Measurements from ENCODE around the gene SLC38A11.
A peak's percentile ranks its signal among the peaks of the same experiment; 100 is the strongest.

The SLC38A11 gene

DNA sequence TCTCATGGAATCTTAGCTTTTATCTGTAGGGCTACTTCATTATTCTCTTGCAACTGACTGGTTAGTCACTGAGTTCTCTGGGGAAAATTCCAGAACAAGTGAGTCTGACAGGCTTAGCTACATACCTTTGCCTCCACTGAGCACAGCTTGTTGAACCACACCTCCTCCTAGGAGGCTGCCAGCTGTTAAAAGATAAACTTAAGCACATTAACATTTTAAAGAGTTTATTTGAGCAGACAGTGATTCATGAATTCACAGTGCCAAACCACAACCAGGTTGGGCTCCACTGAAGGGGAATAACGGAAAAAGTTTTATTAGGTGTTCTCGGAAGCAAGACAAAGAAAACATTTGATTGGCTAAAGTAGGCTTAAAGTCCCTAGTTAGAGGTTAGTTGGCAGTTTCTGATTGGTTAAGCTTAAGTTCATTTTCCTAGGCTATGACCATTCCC is 12.5 kb upstream of the SLC38A11 start:
- Histone ChIP-seq H3K36me3 (ENCODE audit: control insufficient read depth, insufficient read depth, low read length) (no peaks in the 10 kb centered on the region), H3K9me3 (ENCODE audit: control insufficient read depth, insufficient read depth, low read length) (no peaks in the 10 kb centered on the region), H3K27ac (ENCODE audit: low read depth, low read length) (peak overlapping the region; percentile 72), H3K4me3 (ENCODE audit: low read depth, low read length) (no peak overlapping the region), H3K27me3 (ENCODE audit: control insufficient read depth, insufficient read depth, low read length) (no peaks in the 10 kb centered on the region), H3K4me1 (ENCODE audit: control insufficient read depth, insufficient read depth, low read length) (peaks cover 8% of the 10 kb centered on the region; the same call in 1 of the 2 replicates), H3K9ac (ENCODE audit: low read depth, low read length) (no peak overlapping the region)

GRCh38 chr2:164967361-164967760 is 12.0 kb upstream of the SLC38A11 start:
- no peak overlapping the region for H3K9ac ChIP-seq (ENCODE audit: low read depth, low read length)
- no peak overlapping the region for H3K4me3 ChIP-seq (ENCODE audit: low read depth, low read length)
- no peaks in the 10 kb centered on the region for H3K9me3 ChIP-seq (ENCODE audit: control insufficient read depth, insufficient read depth, low read length)
- H3K27me3 ChIP-seq (ENCODE audit: control insufficient read depth, insufficient read depth, low read length), result no peaks in the 10 kb centered on the region
- peak overlapping the region; percentile 72 for H3K27ac ChIP-seq (ENCODE audit: low read depth, low read length)
- H3K4me1 ChIP-seq (ENCODE audit: control insufficient read depth, insufficient read depth, low read length), result peaks cover 8% of the 10 kb centered on the region; the same call in 1 of the 2 replicates
- H3K36me3 ChIP-seq (ENCODE audit: control insufficient read depth, insufficient read depth, low read length), result no peaks in the 10 kb centered on the region

- Histone ChIP-seq H3K27me3 (ENCODE audit: control insufficient read depth, insufficient read depth, low read length) (no peaks in the 10 kb centered on the region), H3K9ac (ENCODE audit: low read depth, low read length) (no peak overlapping the region)
These were observed 9.4 kb upstream of the SLC38A11 start for GRCh38 chr2:164964700-164965099.

GRCh38 chr2:164960159-164960558 is 4.8 kb upstream of the SLC38A11 start:
- Histone ChIP-seq H3K27ac (ENCODE audit: low read depth, low read length) (no peak overlapping the region), H3K4me1 (ENCODE audit: control insufficient read depth, insufficient read depth, low read length) (no peaks in the 10 kb centered on the region), H3K36me3 (ENCODE audit: control insufficient read depth, insufficient read depth, low read length) (no peaks in the 10 kb centered on the region)

More at GRCh38 chr2:164964700-164965099, 9.4 kb upstream of the SLC38A11 start:
- Histone ChIP-seq H3K4me3 (ENCODE audit: low read depth, low read length) (no peak overlapping the region), H3K27ac (ENCODE audit: low read depth, low read length) (no peak overlapping the region), H3K9me3 (ENCODE audit: control insufficient read depth, insufficient read depth, low read length) (no peaks in the 10 kb centered on the region), H3K4me1 (ENCODE audit: control insufficient read depth, insufficient read depth, low read length) (peaks cover 8% of the 10 kb centered on the region; the same call in 1 of the 2 replicates), H3K36me3 (ENCODE audit: control insufficient read depth, insufficient read depth, low read length) (no peaks in the 10 kb centered on the region)

GRCh38 chr2:164954186-164954585 is 1.1 kb downstream of the SLC38A11 start:
- no peak overlapping the region for H3K4me3 ChIP-seq (ENCODE audit: low read depth, low read length)
- H3K9ac ChIP-seq (ENCODE audit: low read depth, low read length), result no peak overlapping the region
- H3K36me3 ChIP-seq (ENCODE audit: control insufficient read depth, insufficient read depth, low read length), result no peaks in the 10 kb centered on the region
- H3K27ac ChIP-seq (ENCODE audit: low read depth, low read length), result no peak overlapping the region
- H3K4me1 ChIP-seq (ENCODE audit: control insufficient read depth, insufficient read depth, low read length), result no peaks in the 10 kb centered on the region
- no peaks in the 10 kb centered on the region for H3K27me3 ChIP-seq (ENCODE audit: control insufficient read depth, insufficient read depth, low read length)
- H3K9me3 ChIP-seq (ENCODE audit: control insufficient read depth, insufficient read depth, low read length), result no peaks in the 10 kb centered on the region

More at GRCh38 chr2:164960159-164960558, 4.8 kb upstream of the SLC38A11 start:
- Histone ChIP-seq H3K9ac (ENCODE audit: low read depth, low read length) (no peak overlapping the region), H3K27me3 (ENCODE audit: control insufficient read depth, insufficient read depth, low read length) (no peaks in the 10 kb centered on the region), H3K4me3 (ENCODE audit: low read depth, low read length) (no peak overlapping the region), H3K9me3 (ENCODE audit: control insufficient read depth, insufficient read depth, low read length) (no peaks in the 10 kb centered on the region)

DNA sequence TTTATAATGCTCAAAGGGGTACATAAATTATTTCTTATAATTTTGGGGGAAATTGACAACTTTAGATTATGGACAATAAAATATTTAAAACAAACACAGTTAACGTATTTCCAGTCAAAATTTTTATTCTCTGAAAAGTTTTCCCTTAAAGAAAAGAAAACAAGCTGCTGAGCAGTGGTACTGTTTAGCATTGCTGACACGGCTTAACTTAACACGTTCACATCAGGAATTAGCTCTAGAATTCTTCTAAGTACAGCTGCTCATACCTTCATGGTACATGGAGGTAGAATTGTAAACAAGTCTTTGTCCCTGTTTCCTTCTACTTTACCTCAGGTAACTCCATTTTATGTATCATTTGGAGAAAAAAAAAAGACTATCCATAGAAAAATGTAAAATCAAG is 2.0 kb downstream of the SLC38A11 start:
- Histone ChIP-seq H3K9ac (ENCODE audit: low read depth, low read length) (no peak overlapping the region), H3K36me3 (ENCODE audit: control insufficient read depth, insufficient read depth, low read length) (no peaks in the 10 kb centered on the region), H3K27me3 (ENCODE audit: control insufficient read depth, insufficient read depth, low read length) (no peaks in the 10 kb centered on the region), H3K4me3 (ENCODE audit: low read depth, low read length) (no peak overlapping the region), H3K9me3 (ENCODE audit: control insufficient read depth, insufficient read depth, low read length) (no peaks in the 10 kb centered on the region), H3K27ac (ENCODE audit: low read depth, low read length) (no peak overlapping the region), H3K4me1 (ENCODE audit: control insufficient read depth, insufficient read depth, low read length) (no peaks in the 10 kb centered on the region)

GRCh38 chr2:164952057-164952702 is 3.1 kb downstream of the SLC38A11 start:
- Histone ChIP-seq H3K4me1 (ENCODE audit: control insufficient read depth, insufficient read depth, low read length) (no peaks in the 10 kb centered on the region), H3K27me3 (ENCODE audit: control insufficient read depth, insufficient read depth, low read length) (no peaks in the 10 kb centered on the region), H3K4me3 (ENCODE audit: low read depth, low read length) (no peak overlapping the region), H3K36me3 (ENCODE audit: control insufficient read depth, insufficient read depth, low read length) (no peaks in the 10 kb centered on the region), H3K27ac (ENCODE audit: low read depth, low read length) (no peak overlapping the region), H3K9ac (ENCODE audit: low read depth, low read length) (no peak overlapping the region), H3K9me3 (ENCODE audit: control insufficient read depth, insufficient read depth, low read length) (no peaks in the 10 kb centered on the region)

GRCh38 chr2:164948540-164948939 is 6.8 kb downstream of the SLC38A11 start:
- Histone ChIP-seq H3K9me3 (ENCODE audit: control insufficient read depth, insufficient read depth, low read length) (no peaks in the 10 kb centered on the region), H3K4me3 (ENCODE audit: low read depth, low read length) (no peak overlapping the region), H3K4me1 (ENCODE audit: control insufficient read depth, insufficient read depth, low read length) (no peaks in the 10 kb centered on the region), H3K27ac (ENCODE audit: low read depth, low read length) (no peak overlapping the region), H3K27me3 (ENCODE audit: control insufficient read depth, insufficient read depth, low read length) (no peaks in the 10 kb centered on the region), H3K36me3 (ENCODE audit: control insufficient read depth, insufficient read depth, low read length) (no peaks in the 10 kb centered on the region), H3K9ac (ENCODE audit: low read depth, low read length) (no peak overlapping the region)

- H3K36me3 ChIP-seq (ENCODE audit: control insufficient read depth, insufficient read depth, low read length), result no peaks in the 10 kb centered on the region
- H3K27ac ChIP-seq (ENCODE audit: low read depth, low read length), result no peak overlapping the region
- H3K27me3 ChIP-seq (ENCODE audit: control insufficient read depth, insufficient read depth, low read length), result no peaks in the 10 kb centered on the region
- no peaks in the 10 kb centered on the region for H3K4me1 ChIP-seq (ENCODE audit: control insufficient read depth, insufficient read depth, low read length)
- no peak overlapping the region for H3K9ac ChIP-seq (ENCODE audit: low read depth, low read length)
- H3K4me3 ChIP-seq (ENCODE audit: low read depth, low read length), result no peak overlapping the region
- H3K9me3 ChIP-seq (ENCODE audit: control insufficient read depth, insufficient read depth, low read length), result no peaks in the 10 kb centered on the region
These were observed 8.0 kb downstream of the SLC38A11 start for GRCh38 chr2:164947281-164947680.

DNA sequence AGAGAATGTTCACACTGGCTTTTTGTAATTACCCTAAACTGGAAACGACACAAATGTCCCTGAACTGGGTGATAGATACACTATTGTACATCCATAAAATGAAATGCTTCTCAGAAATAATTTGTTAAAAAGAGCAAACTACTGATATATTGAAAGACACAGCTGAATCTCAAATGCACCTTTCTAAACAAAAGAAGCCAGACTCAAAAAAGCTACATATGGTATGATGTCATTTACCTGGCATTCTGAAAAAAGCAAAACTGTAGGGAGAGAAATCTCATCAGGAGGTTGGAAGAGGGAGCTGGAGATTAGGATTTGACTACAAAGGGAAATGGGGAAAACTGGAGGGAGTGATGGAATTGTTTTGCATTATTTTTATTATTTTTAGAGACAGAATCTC is 12.0 kb downstream of the SLC38A11 start:
- Histone ChIP-seq H3K4me3 (ENCODE audit: low read depth, low read length) (no peak overlapping the region), H3K27me3 (ENCODE audit: control insufficient read depth, insufficient read depth, low read length) (no peaks in the 10 kb centered on the region), H3K27ac (ENCODE audit: low read depth, low read length) (no peak overlapping the region), H3K9ac (ENCODE audit: low read depth, low read length) (no peak overlapping the region), H3K4me1 (ENCODE audit: control insufficient read depth, insufficient read depth, low read length) (no peaks in the 10 kb centered on the region), H3K36me3 (ENCODE audit: control insufficient read depth, insufficient read depth, low read length) (no peaks in the 10 kb centered on the region), H3K9me3 (ENCODE audit: control insufficient read depth, insufficient read depth, low read length) (no peaks in the 10 kb centered on the region)

DNA sequence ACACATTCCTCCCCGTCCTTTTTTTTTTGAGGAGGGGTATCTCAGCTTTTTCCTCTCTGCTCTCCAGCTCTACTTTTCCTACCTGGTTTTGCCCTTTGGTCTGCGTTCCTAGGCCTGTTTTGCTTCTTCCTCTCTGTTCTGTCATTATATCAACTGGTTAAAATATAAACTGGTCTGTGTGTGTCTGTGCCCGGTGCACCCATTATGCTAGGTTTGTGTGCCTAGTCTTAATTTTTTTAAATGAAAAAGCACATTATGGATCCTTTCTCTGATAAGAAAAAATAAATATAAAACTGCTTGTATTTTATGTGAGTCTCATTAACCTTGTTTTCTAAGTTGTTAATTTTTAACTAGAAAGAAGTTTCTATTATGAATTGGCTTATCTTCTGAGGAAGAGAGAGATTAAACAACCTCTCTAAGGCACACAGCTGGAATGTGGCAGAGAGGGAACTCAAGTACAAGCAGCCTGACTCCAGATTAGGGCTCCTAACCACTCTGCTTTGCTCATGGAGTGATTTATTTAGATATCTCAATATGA is 17.4 kb downstream of the SLC38A11 start:
- Histone ChIP-seq H3K4me1 (ENCODE audit: control insufficient read depth, insufficient read depth, low read length) (peaks cover 4% of the 10 kb centered on the region; the same call in 1 of the 2 replicates), H3K4me3 (ENCODE audit: low read depth, low read length) (no peak overlapping the region), H3K9ac (ENCODE audit: low read depth, low read length) (no peak overlapping the region), H3K27me3 (ENCODE audit: control insufficient read depth, insufficient read depth, low read length) (no peaks in the 10 kb centered on the region), H3K27ac (ENCODE audit: low read depth, low read length) (no peak overlapping the region), H3K36me3 (ENCODE audit: control insufficient read depth, insufficient read depth, low read length) (no peaks in the 10 kb centered on the region), H3K9me3 (ENCODE audit: control insufficient read depth, insufficient read depth, low read length) (no peaks in the 10 kb centered on the region)
